ENCODE data around the gene ABAT.

- no peak for TF ChIP-seq POLR2A (IDR thresholded peaks at IDR 0.05; ENCODE audit: extremely low read depth, insufficient read length)
- no peak for TF ChIP-seq CTCF (IDR thresholded peaks at IDR 0.05; ENCODE audit: low read depth, low read length)
- no peak for TF ChIP-seq MAX (IDR thresholded peaks at IDR 0.05; ENCODE audit: low read depth, low read length)
Measured at GRCh38 chr16:8648877-8649276, 25.5 kb upstream of the ABAT start.
